Activated CD8-positive, alpha-beta memory T cell treated with anti-CD3 and anti-CD28 coated beads, Interleukin-2, amount 50 U/mL, for 24 hours (primary cell): ENCODE measurements around the gene TMEM164.

Source experiments
- DNase-seq: peaks from one replicate; pipeline ENCODE4 v3.0.0-alpha.2; 2020; ENCODE audit errors: extremely low read depth

TMEM164 gene

GRCh38 chrX:110210417-110211139, 207.7 kb downstream of the TMEM164 start:
- no peak for DNase-seq

- DNase-seq: no peak
Measured at GRCh38 chrX:110211340-110211739, 208.4 kb downstream of the TMEM164 start.

GRCh38 chrX:110212299-110212698, 209.4 kb downstream of the TMEM164 start:
- no peak for DNase-seq

- DNase-seq: no peak
Measured at GRCh38 chrX:110213183-110213582, 210.3 kb downstream of the TMEM164 start.

GRCh38 chrX:110214684-110215083, 211.8 kb downstream of the TMEM164 start:
- DNase-seq: no peak

GRCh38 chrX:110215411-110215810, 212.5 kb downstream of the TMEM164 start:
- DNase-seq: no peak

- no peak for DNase-seq
Measured at GRCh38 chrX:110216027-110216426, 213.1 kb downstream of the TMEM164 start.

GRCh38 chrX:110218591-110218990, 215.7 kb downstream of the TMEM164 start:
- DNase-seq: no peak

GRCh38 chrX:110219920-110220319, 217.0 kb downstream of the TMEM164 start:
- DNase-seq: no peak

GRCh38 chrX:110222497-110223257, 219.8 kb downstream of the TMEM164 start:
- DNase-seq: no peak

- DNase-seq: no peak
Measured at GRCh38 chrX:110224926-110225617, 222.2 kb downstream of the TMEM164 start.

GRCh38 chrX:110226931-110227330, 224.0 kb downstream of the TMEM164 start:
- DNase-seq: no peak
